SKM-1 treated with dmso at 0.1 percent for 144 hours (cell line): ENCODE measurements around the gene ATP7A.
"Not testable (repeated sequence)": the region's sequence is repeated elsewhere in the genome, so short reads cannot be mapped to it uniquely, and the experiment has no call there.

ENCODE experiments used
- DNase-seq: peaks from one replicate; lab custom pipeline; 2025; ENCODE audit not compliant: unreplicated experiment; lab: John Stamatoyannopoulos, UW

The ATP7A gene

GRCh38 chrX:78029663-78030062 is 119.2 kb downstream of the ATP7A start:
- DNase-seq = peak; percentile 14

GRCh38 chrX:78035061-78035460 is 124.6 kb downstream of the ATP7A start:
- DNase-seq = no peak

GRCh38 chrX:78037881-78038280 is 127.4 kb downstream of the ATP7A start:
- no peak for DNase-seq

- no peak for DNase-seq
Observed at GRCh38 chrX:78042601-78043000, 132.1 kb downstream of the ATP7A start.

GRCh38 chrX:78046362-78046761 is 135.9 kb downstream of the ATP7A start:
- no peak for DNase-seq

GRCh38 chrX:78048052-78048451 is 137.6 kb downstream of the ATP7A start:
- DNase-seq = no peak

- no peak for DNase-seq
Observed at GRCh38 chrX:78063687-78064086, 153.2 kb downstream of the ATP7A start.

GRCh38 chrX:78064152-78064551 is 153.7 kb downstream of the ATP7A start:
- DNase-seq = no peak

- not testable (repeated sequence) for DNase-seq
Observed at GRCh38 chrX:78064698-78065601, 154.5 kb downstream of the ATP7A start.

GRCh38 chrX:78066110-78066509 is 155.6 kb downstream of the ATP7A start:
- no peak for DNase-seq

GRCh38 chrX:78071331-78071730 is 160.8 kb downstream of the ATP7A start:
- DNase-seq = no peak

GRCh38 chrX:78073147-78074077 is 162.9 kb downstream of the ATP7A start:
- not testable (repeated sequence) for DNase-seq

- DNase-seq = no peak
Observed at GRCh38 chrX:78074088-78074487, 163.6 kb downstream of the ATP7A start.

GRCh38 chrX:78075787-78076389 is 165.4 kb downstream of the ATP7A start:
- no peak for DNase-seq

- not testable (repeated sequence) for DNase-seq
Observed at GRCh38 chrX:78081413-78081812, 170.9 kb downstream of the ATP7A start.

GRCh38 chrX:78092296-78092695 is 181.8 kb downstream of the ATP7A start:
- DNase-seq = no peak

GRCh38 chrX:78098108-78098507 is 187.6 kb downstream of the ATP7A start:
- DNase-seq = no peak
